Sigmoid colon (tissue), 3 donors: ENCODE results near the gene CAPZA1.

Experiments
- POLR2A ChIP-seq, 2 donors: fragments of 450-650 bp; IDR thresholded peaks; one replicate each; pipeline ENCODE4 v1.6.1; 2016; ENCODE audit warnings: antibody characterized with exemption in 2 of 2, mild to moderate bottlenecking in 2 of 2, moderate library complexity in 2 of 2
- TF ChIP-seq, protein P1 (sequence below), 4 experiments: fragments of 450-650 bp in 3 of 4; fragments of 200-600 bp in 1 of 4; IDR thresholded peaks; one replicate each; pipeline ENCODE4 v1.5.1; 2016 to 2019; ENCODE audit warnings: antibody characterized with exemption in 4 of 4, mild to moderate bottlenecking in 3 of 4, moderate library complexity in 2 of 4

DNA sequence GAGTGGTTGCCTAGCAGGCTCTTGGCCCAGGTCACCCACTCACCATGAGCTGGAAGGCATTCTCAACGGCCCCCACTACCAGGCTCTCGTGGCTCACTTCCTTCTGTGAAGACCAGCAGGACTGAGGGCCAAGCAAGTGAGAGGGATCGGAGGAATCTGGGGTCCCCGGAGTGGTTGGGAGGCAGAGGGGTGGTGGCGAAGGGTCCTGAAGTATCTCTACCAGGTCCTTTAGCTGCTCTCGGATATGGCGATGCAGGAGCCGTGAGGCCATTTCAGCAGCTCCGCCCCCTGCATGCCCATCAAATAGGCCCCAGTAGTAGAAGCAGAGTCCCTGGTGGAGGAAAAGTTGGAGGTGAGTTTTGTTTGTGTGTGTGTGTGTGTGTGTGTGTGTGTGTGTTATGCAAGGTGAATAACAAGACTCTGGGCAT is 93.1 kb downstream of the CAPZA1 start:
- TF ChIP-seq, protein P1, sequence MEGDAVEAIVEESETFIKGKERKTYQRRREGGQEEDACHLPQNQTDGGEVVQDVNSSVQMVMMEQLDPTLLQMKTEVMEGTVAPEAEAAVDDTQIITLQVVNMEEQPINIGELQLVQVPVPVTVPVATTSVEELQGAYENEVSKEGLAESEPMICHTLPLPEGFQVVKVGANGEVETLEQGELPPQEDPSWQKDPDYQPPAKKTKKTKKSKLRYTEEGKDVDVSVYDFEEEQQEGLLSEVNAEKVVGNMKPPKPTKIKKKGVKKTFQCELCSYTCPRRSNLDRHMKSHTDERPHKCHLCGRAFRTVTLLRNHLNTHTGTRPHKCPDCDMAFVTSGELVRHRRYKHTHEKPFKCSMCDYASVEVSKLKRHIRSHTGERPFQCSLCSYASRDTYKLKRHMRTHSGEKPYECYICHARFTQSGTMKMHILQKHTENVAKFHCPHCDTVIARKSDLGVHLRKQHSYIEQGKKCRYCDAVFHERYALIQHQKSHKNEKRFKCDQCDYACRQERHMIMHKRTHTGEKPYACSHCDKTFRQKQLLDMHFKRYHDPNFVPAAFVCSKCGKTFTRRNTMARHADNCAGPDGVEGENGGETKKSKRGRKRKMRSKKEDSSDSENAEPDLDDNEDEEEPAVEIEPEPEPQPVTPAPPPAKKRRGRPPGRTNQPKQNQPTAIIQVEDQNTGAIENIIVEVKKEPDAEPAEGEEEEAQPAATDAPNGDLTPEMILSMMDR (IDR thresholded peaks at IDR 0.05): no peak
- TF ChIP-seq POLR2A (IDR thresholded peaks at IDR 0.05): no peak
